Activated effector memory CD4-positive, alpha-beta T cell treated with anti-CD3 and anti-CD28 coated beads, Interleukin-2, amount 50 U/mL, for 16 hours (primary cell): Measurements from ENCODE around the gene PIK3CA.
A peak's percentile ranks its signal among the peaks of the same experiment; 100 is the strongest.
"Not testable (repeated sequence)": the region's sequence is repeated elsewhere in the genome, so short reads cannot be mapped to it uniquely, and the experiment has no call there.

Experiments used
- DNase-seq: peaks from one replicate; pipeline ENCODE4 v3.0.0-alpha.2; 2020

Gene PIK3CA

GRCh38 chr3:179215550-179215949 is 67.4 kb downstream of the PIK3CA start:
- not testable (repeated sequence) for DNase-seq

- not testable (repeated sequence) for DNase-seq
These were observed 70.1 kb downstream of the PIK3CA start for GRCh38 chr3:179218213-179218612.

GRCh38 chr3:179223548-179223947 is 75.4 kb downstream of the PIK3CA start:
- DNase-seq = no peak

- no peak for DNase-seq
These were observed 76.4 kb downstream of the PIK3CA start for GRCh38 chr3:179224584-179224983.

- no peak for DNase-seq
These were observed 79.2 kb downstream of the PIK3CA start for GRCh38 chr3:179227349-179227748.

- DNase-seq = no peak
These were observed 81.0 kb downstream of the PIK3CA start for GRCh38 chr3:179229177-179229576.

- DNase-seq = no peak
These were observed 84.9 kb downstream of the PIK3CA start for GRCh38 chr3:179233043-179233442.

GRCh38 chr3:179234199-179234598 is 86.0 kb downstream of the PIK3CA start:
- DNase-seq = no peak

GRCh38 chr3:179236669-179237301 is 88.6 kb downstream of the PIK3CA start:
- DNase-seq = no peak

GRCh38 chr3:179240299-179240698 is 92.1 kb downstream of the PIK3CA start:
- not testable (repeated sequence) for DNase-seq

GRCh38 chr3:179242859-179243258 is 94.7 kb downstream of the PIK3CA start:
- DNase-seq = not testable (repeated sequence)

GRCh38 chr3:179244878-179245277 is 96.7 kb downstream of the PIK3CA start:
- no peak for DNase-seq

- no peak for DNase-seq
These were observed 99.3 kb downstream of the PIK3CA start for GRCh38 chr3:179247289-179248015.

- no peak for DNase-seq
These were observed 102.8 kb downstream of the PIK3CA start, which contains the start of gene KCNMB3 for GRCh38 chr3:179250803-179251476. KCNMB3 (minus strand) TSS chr3:179251114; CDS start chr3:179250990, 124 bp downstream.

- no peak for DNase-seq
These were observed 108.7 kb downstream of the PIK3CA start for GRCh38 chr3:179256813-179257212.

- not testable (repeated sequence) for DNase-seq
These were observed 109.6 kb downstream of the PIK3CA start for GRCh38 chr3:179257742-179258141.

GRCh38 chr3:179258820-179259219 is 110.7 kb downstream of the PIK3CA start:
- DNase-seq = no peak

GRCh38 chr3:179259959-179260756 is 112.0 kb downstream of the PIK3CA start:
- DNase-seq = not testable (repeated sequence)

GRCh38 chr3:179260949-179261765 is 113.0 kb downstream of the PIK3CA start:
- peak; percentile 89 for DNase-seq

GRCh38 chr3:179263134-179263533 is 115.0 kb downstream of the PIK3CA start:
- no peak for DNase-seq

- no peak for DNase-seq
These were observed 116.3 kb downstream of the PIK3CA start for GRCh38 chr3:179264449-179264848.

GRCh38 chr3:179265092-179265491 is 116.9 kb downstream of the PIK3CA start:
- DNase-seq = no peak
